NCI-H748 (cell line): ENCODE data around the gene LSMEM2.
"Not testable (repeated sequence)": the region's sequence is repeated elsewhere in the genome, so short reads cannot be mapped to it uniquely, and the experiment has no call there.

Experiments used
- DNase-seq: peaks from one replicate; lab custom pipeline; 2025; ENCODE audit not compliant: unreplicated experiment; lab: John Stamatoyannopoulos, UW

LSMEM2 gene

DNA sequence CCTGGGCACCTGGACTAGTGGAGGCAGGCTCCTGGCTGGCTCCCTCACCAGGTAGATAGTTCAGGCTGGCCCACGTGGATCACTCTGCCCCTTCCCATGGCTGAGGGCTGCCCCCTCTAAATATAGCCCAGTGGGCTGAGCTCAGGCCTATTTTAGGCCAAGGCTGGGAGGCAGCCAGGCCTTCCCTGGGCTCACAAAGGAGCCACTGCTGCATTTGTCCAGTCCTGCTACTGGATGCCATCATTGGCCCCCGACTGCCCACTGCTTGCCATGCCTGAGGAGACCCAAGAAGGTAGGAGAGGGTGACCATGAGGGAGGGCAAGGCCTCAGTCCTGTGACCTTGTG is at the start of gene LSMEM2:
LSMEM2 (plus strand) TSS at position 208 of the 345 bp plus-strand sequence; CDS start at position 235, 27 bp downstream.
- DNase-seq, result no peak

DNA sequence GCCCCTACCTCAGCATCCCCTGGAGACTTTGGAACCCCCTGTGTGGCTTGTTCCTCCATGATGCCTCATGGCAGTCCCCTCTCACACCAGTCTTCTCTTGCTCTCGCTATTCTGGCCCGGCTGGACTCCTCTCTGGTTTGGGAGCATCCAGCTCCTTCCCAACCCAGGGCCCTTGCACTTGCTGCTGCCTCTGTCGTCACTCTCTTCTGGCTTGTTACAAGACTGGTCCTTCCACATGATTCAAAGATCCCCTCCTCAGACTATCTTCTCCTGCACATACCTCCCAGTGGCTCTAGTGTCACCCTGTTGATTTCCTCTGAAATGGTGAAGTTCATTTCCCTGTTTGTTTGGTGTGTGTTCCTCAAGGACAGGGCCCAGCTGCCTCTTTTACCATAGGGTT is 49.4 kb upstream of the LSMEM2 start:
- no peak for DNase-seq

DNA sequence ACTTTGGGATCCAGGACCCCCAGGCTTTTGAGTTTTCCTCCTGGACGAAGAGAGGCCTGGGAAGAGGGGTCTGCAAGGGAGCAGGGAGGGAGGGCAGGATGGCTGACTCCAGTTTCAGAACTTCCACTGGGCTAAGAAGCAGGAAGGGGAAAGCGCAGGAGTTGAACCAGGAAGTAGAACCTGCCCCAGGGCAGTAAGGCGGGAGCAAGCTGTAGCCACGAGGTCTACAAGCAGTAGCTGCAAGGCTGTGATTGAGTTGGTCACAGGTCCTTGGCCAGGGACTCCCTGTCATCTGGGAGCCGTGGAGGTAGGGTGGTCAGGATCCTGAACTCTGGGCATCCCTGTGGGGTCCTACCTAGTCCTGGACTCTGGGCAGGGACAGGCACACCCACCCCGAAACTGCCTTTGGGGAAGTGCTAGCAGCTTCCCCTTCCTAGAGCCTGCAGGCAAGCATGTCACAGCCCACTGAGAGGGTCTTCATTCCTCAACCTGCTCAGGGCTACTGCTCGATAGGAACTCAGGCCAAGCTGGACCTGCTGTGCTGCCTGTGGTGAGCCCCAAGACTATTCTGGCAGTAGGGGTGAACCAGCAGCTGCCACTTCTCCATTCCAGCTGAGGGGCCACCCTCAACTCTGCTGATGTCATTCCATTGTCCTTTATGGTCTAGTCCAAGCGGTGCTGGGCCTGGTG is 48.6 kb upstream of the LSMEM2 start:
- DNase-seq, result no peak

DNA sequence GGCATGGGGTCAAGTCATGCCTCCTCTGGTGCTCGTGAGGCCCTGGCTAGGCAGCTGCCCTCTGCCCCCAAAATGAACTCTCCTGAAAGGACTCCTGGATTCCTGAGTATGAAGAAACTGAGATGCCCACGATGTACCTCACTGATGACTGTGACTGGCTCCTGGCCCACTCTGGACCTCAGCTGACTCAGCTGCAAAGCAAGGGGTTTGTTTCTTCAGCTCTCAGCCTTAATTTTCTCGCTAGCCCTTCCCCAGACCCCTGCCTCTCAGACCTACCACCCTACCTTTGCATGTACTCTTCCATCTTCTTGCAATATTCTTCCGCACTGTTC is 48.1 kb upstream of the LSMEM2 start:
- DNase-seq, result no peak

DNA sequence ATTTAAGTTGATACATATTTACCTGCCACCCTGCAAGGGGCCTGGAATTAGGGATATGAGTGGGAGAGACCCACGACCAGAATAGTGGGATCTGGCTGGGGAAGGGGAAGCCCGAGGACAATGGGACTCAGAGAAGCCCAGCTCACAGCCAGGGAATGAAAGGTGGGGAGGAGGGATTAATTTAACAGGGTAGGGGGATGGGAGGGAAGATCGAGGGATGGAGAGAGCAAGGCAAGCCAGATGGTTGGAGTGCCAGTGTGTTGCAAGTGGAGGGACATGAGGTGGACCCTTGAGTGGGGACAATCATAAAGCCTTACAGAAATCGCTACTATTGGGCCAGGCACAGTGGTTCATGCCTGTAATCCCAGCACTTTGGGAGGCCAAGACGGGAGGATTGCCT is 47.3 kb upstream of the LSMEM2 start:
- DNase-seq, result no peak

DNA sequence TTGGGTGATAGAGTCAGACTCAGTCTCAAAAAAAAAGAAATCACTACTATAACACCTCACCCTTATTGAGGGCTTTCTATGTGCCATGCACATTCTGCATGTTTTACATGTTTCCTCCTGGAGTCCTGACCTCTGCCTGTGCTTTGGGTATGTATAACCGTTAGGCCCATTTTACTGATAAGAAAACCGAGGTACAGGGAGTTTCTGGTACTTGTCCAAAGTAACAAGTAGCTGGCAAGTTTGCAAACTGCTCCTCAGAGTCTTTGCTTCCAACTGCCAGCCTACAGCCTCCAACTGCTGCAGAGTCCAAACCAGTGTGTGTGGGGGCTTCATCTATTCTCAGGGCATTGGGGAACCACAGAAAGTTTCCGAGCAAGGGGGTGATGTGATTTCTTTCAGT is 46.6 kb upstream of the LSMEM2 start:
- DNase-seq, result no peak

DNA sequence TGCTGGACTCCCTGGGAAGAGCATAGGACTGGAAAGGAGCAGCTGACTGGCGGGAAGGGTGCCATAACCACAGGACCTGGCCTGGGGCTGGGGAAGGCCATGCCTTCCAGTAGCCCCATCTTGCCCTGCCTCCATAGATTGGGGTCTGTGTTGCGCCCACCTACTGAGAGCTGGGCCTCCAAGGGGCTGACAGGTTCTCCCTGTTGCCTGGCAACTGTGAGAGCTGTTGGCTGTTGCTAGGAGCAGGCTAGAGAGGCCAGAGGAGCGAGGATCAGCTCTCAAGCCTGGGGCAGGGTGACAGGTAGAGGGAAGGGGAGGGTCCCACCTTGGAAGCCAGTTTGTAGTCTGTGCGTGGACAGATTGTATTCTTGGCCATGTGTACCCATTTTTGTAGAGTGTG is 45.7 kb upstream of the LSMEM2 start:
- DNase-seq, result peak; percentile 5

DNA sequence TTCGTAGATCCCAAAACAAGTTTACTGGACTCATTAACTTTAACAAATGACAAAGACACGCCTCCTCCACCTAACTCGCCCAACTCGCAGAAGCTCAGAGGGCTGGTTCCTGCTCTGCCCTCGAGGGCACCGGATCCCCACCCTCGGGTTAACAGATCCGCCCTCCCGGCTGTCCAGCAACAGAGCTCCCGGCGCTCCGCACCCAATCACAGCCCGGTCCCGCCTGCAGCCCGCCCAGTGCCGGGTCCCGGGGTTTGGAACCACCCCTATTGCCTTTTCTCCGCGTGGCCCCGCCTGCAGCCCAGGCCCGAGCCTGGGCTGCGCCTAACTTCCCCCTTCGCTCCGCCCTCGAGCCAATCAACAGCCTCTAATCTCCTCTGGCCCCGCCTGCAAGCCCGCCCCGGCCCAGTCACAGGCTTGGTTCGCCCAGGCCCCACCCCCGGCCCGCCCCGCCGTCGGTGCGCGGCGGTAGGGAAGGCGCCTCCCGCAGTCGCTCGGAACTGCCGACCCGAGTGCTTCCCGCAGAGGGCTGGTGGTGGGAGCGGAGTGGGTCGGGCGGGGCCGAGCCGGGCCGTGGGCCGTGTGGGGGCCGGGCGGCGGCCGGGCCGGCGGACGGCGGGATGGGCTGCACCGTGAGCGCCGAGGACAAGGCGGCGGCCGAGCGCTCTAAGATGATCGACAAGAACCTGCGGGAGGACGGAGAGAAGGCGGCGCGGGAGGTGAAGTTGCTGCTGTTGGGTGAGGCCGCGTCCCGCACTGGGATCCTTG is 43.0 kb upstream of the LSMEM2 start, which contains the start of gene GNAI2:
GNAI2 (plus strand) TSS at position 489 of the 768 bp plus-strand sequence; CDS start at position 621, 132 bp downstream.
- DNase-seq, result peak; percentile 96

DNA sequence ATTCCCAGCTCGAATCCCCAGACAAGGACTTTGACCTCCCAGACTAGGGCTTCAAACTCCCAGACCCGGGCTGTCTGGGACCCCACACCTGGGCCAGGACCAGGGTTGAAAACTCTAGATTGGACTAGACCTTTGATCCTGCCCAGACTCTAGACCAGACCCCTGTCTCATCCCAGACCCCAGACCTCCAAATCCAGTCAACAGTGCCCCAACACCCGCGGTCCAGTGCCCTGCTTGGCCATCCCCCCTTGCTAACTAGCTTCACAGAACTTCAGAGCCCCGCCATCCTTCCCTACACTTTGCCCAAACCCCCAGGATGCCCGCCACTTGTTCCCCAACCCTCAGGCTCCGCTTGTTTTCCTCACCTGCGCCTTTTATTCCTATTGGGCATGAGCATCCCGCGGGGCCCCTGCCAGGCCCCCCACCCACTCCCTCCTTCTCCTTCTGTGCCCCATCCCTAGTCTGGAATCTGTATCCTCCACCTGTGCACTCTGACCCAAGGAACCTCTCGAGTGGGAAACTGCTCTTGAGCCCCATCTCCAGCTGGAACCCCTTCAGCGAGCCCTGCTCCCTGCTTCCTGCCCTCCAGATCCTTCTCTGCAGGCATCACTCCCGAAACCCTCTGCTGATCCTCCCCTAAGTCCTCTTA is 42.3 kb upstream of the LSMEM2 start:
- no peak for DNase-seq

DNA sequence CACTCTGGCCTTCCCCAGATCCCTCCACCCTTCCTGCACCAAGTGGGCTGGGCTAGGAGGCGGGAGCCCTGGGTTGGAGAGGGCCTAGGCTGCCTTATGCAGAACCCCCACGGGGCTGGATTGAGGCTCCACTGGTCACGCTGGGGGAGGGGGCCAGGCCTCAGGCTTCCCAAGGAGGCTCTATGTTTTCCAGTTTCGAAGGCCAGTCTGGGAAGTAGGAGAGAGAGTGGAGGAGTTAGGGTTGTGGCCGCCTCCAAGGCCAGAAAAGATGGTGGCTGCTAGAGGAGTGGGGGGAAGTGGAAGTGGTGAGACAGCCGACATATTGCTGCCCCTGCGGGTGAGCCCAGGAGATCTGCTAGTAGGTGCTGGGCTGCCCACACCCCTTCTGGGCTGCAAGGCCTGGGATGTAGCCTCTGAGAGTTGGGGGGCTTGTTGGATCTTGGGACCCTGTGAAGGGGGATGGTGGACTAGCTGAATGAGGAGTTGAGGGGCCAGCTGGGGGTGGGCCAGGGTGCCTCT is 41.7 kb upstream of the LSMEM2 start:
- peak; percentile 31 for DNase-seq

DNA sequence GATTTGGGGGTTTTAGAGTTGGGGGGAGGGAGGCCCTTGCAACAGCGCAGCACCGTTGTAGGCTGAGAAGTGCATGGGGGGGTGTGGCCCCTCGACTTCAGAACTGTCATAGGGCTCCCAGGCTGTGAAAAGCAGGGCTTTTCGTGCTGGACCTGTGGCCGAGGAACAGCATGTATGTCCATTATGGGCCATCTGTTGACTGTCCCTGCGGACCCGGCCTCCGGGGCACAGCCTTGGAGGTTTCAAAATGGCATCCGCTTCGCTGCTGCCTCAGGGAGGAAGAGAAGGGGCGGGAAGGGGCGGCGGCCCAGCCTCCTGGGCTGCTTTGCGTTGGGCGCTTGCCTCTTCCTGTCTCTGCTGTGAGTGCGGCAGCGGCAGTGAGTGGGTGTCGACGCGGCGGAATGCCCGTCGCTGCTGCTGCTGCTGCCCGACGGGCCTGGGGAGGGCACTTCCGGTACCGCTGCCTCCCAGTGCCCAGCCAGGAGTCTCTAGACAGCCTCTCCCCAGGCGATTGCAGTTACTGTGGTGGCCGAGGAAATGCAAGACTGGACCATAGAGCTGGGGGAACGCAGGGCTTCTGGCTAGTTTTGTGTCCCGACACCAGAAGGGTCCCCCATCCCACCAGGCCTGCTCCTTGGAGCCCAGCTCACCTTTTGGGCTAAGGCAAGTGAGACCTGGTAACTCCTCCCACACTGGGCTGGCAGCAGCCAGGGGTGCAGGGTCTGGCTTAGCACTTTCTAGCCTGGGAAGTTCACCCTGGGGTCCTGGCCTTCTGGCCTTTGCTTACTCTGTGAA is 40.9 kb upstream of the LSMEM2 start:
- peak; percentile 82 for DNase-seq

DNA sequence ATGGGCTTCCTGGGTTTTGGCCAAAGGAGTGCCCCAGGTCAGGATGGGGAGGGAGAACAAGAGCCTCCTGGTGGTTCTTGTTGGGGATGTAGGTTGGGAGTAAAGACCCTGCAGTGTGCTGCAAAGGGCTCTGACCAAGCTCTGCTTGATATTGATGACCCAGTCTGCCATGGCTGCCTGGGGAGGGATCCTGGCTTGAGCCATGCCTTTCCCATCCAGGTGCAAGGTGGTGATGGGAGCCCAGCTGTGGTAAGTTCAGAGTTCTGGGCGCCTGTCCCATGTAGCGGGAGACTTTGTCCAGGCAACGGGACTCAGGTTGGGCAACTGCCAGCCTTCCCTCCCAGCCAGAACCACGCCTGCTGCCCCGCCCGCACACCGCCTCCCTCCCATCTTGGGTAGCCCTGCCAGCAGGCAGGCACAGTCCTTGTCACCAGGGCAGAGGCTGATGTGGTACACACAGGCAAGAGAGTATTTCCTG is 40.3 kb upstream of the LSMEM2 start:
- peak; percentile 42 for DNase-seq

DNA sequence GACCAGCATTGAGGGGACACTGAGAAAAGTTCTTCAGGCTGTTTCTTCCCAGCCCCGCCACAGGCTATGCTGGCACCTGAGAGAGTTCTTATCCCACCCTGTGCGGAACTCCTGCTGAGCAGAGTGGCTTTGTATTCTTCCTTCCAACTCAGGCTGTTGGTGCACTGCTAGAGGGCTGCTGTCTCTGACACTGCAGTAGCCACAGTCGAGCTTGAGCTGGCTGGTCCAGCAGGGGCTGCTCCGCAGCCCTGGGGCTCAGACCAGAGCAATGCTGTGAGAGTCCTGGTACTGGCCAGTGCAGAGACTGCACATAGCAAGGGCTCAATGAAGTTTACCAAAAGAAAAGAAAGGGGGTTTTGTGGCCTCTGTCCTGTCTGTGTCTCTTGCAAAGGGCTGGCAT is 39.2 kb upstream of the LSMEM2 start:
- DNase-seq, result no peak

DNA sequence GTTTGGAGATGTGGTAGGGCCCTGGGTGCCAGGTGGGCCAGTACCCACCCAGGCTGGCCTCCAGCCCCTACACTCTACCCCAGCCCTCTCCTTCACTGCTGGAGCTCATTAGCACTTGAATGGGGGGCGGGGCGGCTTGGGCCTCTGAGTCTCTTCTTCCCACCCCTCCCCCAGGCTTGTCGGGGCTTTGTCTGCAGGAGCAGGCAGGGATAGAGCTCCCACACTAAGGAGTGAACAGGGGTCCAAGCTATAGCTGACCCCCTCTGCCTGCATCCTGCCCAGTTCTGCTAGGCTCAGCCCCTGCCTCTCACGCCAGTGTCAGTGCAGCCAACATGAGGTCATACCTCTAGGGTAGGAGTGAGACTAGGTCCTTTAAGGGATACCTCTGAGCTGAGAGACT is 37.7 kb upstream of the LSMEM2 start:
- peak; percentile 55 for DNase-seq

DNA sequence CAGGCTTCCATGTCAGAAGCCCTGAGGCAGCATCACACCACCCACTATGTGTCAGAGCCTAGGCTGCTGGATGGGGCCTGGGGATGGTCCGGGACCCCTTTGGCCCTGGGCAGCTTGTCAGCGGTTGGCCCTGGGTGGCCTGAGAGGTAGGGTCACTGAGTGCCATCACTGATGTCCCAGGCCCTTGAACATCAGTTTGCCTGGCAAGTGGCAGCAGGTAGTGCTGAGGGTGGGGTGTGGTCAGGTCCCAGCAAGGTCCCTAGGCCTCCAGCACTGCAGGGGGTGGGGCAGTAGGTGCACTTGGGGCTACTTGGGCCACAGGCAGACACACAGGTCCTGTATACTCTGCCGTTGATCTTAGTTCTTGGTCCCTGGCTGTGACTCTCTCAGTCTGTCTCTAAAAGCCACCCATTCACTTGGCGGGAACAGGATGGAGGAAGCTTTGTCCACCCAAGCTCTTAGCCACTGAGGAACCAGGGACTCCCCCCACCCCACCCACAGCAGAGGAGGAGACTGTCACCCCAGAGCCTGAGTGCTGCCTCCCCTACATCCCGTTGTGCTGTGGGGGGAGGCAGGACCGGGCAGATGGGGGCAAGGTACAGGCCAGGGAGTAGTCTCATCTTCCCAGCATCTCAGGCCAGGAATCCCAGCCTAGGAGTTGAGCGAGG is 37.0 kb upstream of the LSMEM2 start:
- no peak for DNase-seq

DNA sequence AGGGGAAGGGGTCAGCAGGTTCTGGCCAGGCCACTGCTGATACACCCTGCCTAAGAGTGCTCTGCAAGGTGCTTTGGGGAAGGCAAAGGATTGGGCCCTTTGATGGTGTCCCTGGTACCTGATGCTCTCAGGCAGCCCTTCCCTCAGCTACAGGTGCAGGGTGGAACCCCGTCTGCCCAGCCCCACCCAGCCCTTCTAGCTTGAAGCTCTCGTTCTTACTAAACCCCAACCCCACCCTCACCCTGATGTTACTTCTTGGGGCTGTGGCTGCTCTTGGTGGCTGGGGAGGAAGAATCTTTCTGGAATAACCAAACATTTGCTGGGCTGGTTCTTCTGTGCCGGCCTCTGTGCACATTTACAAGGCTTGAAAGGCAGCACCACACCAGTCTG is 36.5 kb upstream of the LSMEM2 start:
- no peak for DNase-seq

DNA sequence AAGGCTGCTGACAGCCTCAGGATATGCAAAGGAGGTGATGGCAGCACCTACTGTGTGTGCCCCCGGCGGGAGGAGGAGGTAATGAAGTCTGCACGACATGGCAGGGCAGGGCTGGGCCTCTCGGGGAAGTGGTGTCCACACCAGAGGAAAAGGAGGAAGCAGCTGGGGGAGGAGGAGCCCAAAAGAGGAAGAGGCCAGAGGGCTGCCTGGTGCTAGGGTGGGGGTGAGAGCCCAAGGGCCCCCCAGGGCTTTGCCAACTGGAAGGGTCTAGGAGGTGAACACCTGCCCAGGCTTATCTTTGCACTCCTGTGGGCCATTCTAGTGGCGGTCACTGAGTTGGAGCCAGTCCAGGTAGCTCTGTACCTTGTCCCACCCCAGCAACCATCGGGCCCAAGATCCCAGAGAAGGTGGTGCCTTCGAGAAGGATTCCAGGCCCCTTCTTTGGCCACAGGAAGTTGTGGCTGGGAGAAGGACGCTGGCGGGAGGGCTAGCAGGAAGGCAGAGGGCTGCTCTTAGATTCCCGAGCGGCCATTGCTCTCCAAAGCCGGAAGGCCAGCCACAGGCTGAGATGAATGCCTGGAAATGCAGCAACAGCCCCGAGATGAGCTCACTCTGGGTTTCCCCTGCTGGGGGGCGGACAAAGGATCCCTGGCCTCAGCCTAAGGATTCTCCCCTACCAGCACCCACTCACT is 35.9 kb upstream of the LSMEM2 start:
- no peak for DNase-seq

DNA sequence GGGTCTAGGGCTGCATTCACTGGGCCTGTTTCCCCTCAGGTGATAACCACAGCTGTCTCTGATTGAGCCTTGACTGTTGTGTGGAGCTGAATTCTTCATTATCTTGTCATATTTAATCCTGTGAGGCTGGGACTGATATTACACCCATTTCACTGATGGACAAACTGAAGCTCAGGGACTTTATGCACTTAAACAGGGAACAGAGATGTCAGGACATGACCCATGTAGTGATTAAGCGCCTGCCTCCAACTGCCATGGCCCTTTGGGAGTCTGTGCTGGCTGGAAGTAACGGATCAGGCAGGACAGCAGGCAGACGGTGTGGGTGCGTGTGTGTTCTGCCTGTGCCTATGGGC is 35.4 kb upstream of the LSMEM2 start:
- no peak for DNase-seq

DNA sequence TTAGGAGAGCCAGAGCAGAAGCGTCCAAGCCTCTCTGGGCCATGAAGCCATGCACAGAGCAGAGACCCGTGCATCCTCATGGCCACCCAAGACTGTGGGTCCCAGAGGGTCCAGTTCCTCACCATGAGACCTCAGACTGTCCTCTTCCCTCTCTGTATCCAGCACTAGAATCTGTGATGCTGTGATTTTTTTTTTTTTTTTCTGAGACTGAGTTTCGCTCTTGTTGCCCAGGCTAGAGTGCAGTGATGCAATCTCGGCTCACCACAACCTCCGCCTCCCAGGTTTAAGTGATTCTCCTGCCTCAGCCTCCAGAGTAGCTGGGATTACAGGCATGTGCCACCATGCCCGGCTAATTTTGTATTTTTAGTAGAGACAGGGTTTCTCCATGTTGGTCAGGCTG is 34.1 kb upstream of the LSMEM2 start:
- not testable (repeated sequence) for DNase-seq

DNA sequence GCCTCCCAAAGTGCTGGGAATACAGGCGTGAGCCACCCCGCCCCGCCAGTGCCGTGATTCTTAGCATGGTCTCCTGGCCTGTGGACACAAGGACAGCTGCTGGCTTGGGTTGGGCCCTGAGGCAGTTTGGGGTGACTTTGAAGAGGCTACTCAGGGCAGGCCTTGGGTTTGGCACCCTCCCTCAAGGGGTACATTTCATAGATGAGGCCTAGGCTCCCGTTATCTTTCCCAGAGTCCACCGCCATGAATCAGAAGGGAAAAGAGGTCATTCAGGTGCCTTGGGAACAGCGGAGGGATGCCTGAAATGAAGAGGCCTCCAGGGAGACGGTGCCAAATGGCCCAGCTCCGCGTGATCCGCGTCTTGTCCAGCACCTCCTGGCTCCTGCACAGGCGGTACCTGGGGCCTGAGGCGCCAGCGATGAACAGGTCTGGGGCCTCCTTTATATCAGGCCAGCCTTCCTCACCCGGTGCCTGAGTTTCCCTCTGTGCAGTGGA is 33.6 kb upstream of the LSMEM2 start:
- peak; percentile 27 for DNase-seq
